Osteocyte (in vitro differentiated cells): Measurements from ENCODE around the gene AP3D1. TPM values are rescaled to one million over a fixed set of nuclear protein-coding genes. Genes with fewer than 3 reads are reported as not detected.
"Not testable (repeated sequence)": the region's sequence is repeated elsewhere in the genome, so short reads cannot be mapped to it uniquely, and the experiment has no call there.

Source experiments
- DNase-seq: peaks from one replicate; pipeline ENCODE4 v3.0.0; 2021; ENCODE audit warnings: mixed read lengths; ENCODE audit not compliant: unreplicated experiment; ENCODE audit errors: extremely low spot score
- H3K27ac Mint-ChIP-seq: one replicate; pipeline ENCODE4 v1.8.0; 2021; ENCODE audit warnings: mild to moderate bottlenecking, mixed read lengths; ENCODE audit not compliant: unreplicated experiment
- H3K27me3 Mint-ChIP-seq: one replicate; pipeline ENCODE4 v1.8.0; 2021; ENCODE audit warnings: mixed read lengths; ENCODE audit not compliant: unreplicated experiment
- H3K36me3 Mint-ChIP-seq: one replicate; pipeline ENCODE4 v1.8.0; 2021; ENCODE audit warnings: mixed read lengths; ENCODE audit not compliant: unreplicated experiment
- H3K4me1 Mint-ChIP-seq: one replicate; pipeline ENCODE4 v1.8.0; 2021; ENCODE audit warnings: mixed read lengths; ENCODE audit not compliant: unreplicated experiment
- H3K4me3 Mint-ChIP-seq: one replicate; pipeline ENCODE4 v1.8.0; 2021; ENCODE audit warnings: mild to moderate bottlenecking, moderate library complexity, mixed read lengths; ENCODE audit not compliant: unreplicated experiment
- H3K9me3 Mint-ChIP-seq: one replicate; pipeline ENCODE4 v1.8.0; 2021; ENCODE audit warnings: mixed read lengths; ENCODE audit not compliant: unreplicated experiment
- CTCF ChIP-seq: fragments of 200-600 bp; sonication (generic); IDR thresholded peaks from 2 replicates; pipeline ENCODE4 v1.5.0; 2021; ENCODE audit warnings: antibody characterized with exemption, mild to moderate bottlenecking, moderate library complexity
- total RNA-seq: library from RNA; stranded (reverse); gene quantifications from 2 replicates; pipeline ENCODE4 v1.2.1, GENCODE V29; 2021

AP3D1 gene
- total RNA-seq, 1 donor from 2014 or later, result 139 TPM

- Mint-ChIP-seq H3K9me3 (no peaks in the 10 kb centered on the region), H3K27me3 (no peaks in the 10 kb centered on the region), H3K4me3 (no peak overlapping the region), H3K36me3 (peaks cover 11% of the 10 kb centered on the region), H3K27ac (no peak overlapping the region), H3K4me1 (no peaks in the 10 kb centered on the region)
- TF ChIP-seq CTCF, result no peak
- no peak for DNase-seq
These were observed 18.5 kb downstream of the AP3D1 start for GRCh38 chr19:2132731-2133490.

DNA sequence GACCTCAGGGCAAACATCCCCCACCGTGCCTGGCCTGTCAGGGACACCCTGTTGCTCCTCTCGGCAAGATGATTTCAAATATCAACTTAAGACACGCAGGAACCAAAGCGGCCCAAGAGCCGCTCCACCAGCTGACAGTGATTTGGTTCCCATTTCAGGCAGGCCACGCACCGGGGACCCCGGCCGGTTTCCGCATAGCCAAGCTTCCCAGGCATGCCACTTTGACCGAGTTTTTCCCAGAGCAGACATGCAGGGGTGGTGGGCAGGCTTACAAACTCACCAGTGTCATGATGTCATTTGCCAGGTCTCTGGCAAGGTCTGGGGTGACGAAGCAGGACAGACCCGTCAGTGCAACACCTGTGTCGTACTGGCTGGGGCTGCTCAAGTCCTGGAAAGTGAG lies 19.2 kb downstream of the AP3D1 start:
- no peak for TF ChIP-seq CTCF
- H3K27ac Mint-ChIP-seq, result no peak overlapping the region
- peak; percentile 84 for DNase-seq
- no peaks in the 10 kb centered on the region for H3K4me1 Mint-ChIP-seq
- H3K4me3 Mint-ChIP-seq, result no peak overlapping the region
- H3K9me3 Mint-ChIP-seq, result no peaks in the 10 kb centered on the region
- no peaks in the 10 kb centered on the region for H3K27me3 Mint-ChIP-seq
- peaks cover 8% of the 10 kb centered on the region for H3K36me3 Mint-ChIP-seq

- not testable (repeated sequence) for H3K4me1 Mint-ChIP-seq, H3K27ac Mint-ChIP-seq, H3K36me3 Mint-ChIP-seq, H3K9me3 Mint-ChIP-seq, H3K27me3 Mint-ChIP-seq, H3K4me3 Mint-ChIP-seq
- peak; percentile 81 for DNase-seq
These were observed 20.1 kb downstream of the AP3D1 start for GRCh38 chr19:2131012-2131975.

GRCh38 chr19:2129892-2130770 lies 21.2 kb downstream of the AP3D1 start:
- Mint-ChIP-seq H3K36me3 (peaks cover 4% of the 10 kb centered on the region), H3K9me3 (no peaks in the 10 kb centered on the region), H3K4me3 (no peak overlapping the region), H3K27me3 (no peaks in the 10 kb centered on the region), H3K27ac (no peak overlapping the region), H3K4me1 (no peaks in the 10 kb centered on the region)
- no peak for TF ChIP-seq CTCF
- peak; percentile 82 for DNase-seq

DNA sequence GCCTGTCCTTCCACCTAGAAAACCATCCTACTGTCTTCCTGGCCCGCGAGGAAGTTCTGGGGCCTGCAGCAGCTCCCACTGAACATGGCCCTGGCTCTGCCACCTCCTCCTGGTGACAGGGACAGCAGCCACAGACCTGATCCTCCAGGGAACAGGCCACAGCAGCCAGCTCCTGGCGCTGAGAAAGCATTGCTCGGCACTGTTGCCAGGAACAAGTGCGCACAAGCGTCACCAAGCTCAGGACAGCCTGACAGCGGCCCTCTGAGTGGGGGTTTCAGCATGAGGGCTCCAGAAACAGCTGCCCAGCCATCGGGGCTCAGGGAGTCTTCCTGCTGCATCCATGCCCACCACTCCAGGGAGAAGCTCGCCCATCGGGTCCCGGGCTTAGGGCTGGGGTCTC lies 21.9 kb downstream of the AP3D1 start:
- Mint-ChIP-seq H3K4me1 (no peaks in the 10 kb centered on the region), H3K36me3 (peaks cover 5% of the 10 kb centered on the region)
- no peak for TF ChIP-seq CTCF

More for the DNA sequence above, 21.9 kb downstream of the AP3D1 start:
- no peak for DNase-seq
- H3K27ac Mint-ChIP-seq, result no peak overlapping the region
- H3K27me3 Mint-ChIP-seq, result no peaks in the 10 kb centered on the region
- no peak overlapping the region for H3K4me3 Mint-ChIP-seq
- no peaks in the 10 kb centered on the region for H3K9me3 Mint-ChIP-seq
